Esophagus squamous epithelium (tissue), 5 donors: Measurements from ENCODE around the gene SMLR1. TPM values are rescaled to one million over a fixed set of nuclear protein-coding genes. Genes with fewer than 3 reads are reported as not detected.

Experiments
- DNase-seq: peaks from one replicate; lab custom pipeline; 2025; lab: John Stamatoyannopoulos, UW
- H3K27ac ChIP-seq, 4 donors: fragments of 200-600 bp; sonication (generic); one replicate each; pipeline ENCODE4 v1.5.1; 2016 to 2019; ENCODE audit warnings: mild to moderate bottlenecking in 1 of 4
- H3K27me3 ChIP-seq, 4 donors: fragments of 200-600 bp; sonication (generic); 1 replicate in 3 of 4; 2 replicates in 1 of 4; pipeline versions ENCODE4 v1.5.1 to v1.6.0; 2017 to 2021; ENCODE audit warnings: antibody characterized with exemption in 1 of 4
- H3K36me3 ChIP-seq, 3 donors: fragments of 200-600 bp; sonication (generic); one replicate each; pipeline ENCODE4 v1.5.1; 2016 to 2019
- H3K4me1 ChIP-seq, 3 donors: fragments of 200-600 bp; sonication (generic); one replicate each; pipeline ENCODE4 v1.5.1; 2017 to 2019
- H3K4me3 ChIP-seq, 4 donors: fragments of 200-600 bp; sonication (generic); 1 replicate in 3 of 4; 2 replicates in 1 of 4; pipeline ENCODE4 v1.5.1; 2016 to 2019; ENCODE audit warnings: mild to moderate bottlenecking in 2 of 4, moderate library complexity in 1 of 4
- H3K9me3 ChIP-seq, 3 donors: fragments of 200-600 bp; sonication (generic); one replicate each; pipeline ENCODE4 v1.5.1; 2016 to 2019
- CTCF ChIP-seq, 6 experiments: fragments of 450-650 bp in 4 of 6; fragments of 200-600 bp in 2 of 6; sonication (generic) in 2 of 6; IDR thresholded peaks; one replicate each; pipeline ENCODE4 v1.5.1; 2016 to 2019; ENCODE audit warnings: antibody characterized with exemption in 6 of 6, mild to moderate bottlenecking in 4 of 6, moderate library complexity in 4 of 6
- POLR2A ChIP-seq, 4 donors: fragments of 450-650 bp; IDR thresholded peaks; one replicate each; pipeline ENCODE4 v1.6.1; 2017; ENCODE audit warnings: antibody characterized with exemption in 4 of 4, mild to moderate bottlenecking in 4 of 4, moderate library complexity in 3 of 4
- WGBS, 2 donors: methylation state at CpG; one replicate each; pipeline ENCODE4 v1.1.5; 2018; 5-methylcytosine and 5-hydroxymethylcytosine counted together
- intact Hi-C: fragments of 100-400 bp; cut with DNase I; formaldehyde crosslinking; loops from one replicate; pipeline ENCODE4 v1.15.0; 2022
- total RNA-seq, 4 donors: library from RNA; depleted of rRNA; stranded (reverse); fragments of >200 nt; gene quantifications; one replicate each; pipeline ENCODE4 v1.1.0, GENCODE V29; 2016
- donor health status: DM: yes; HTN: yes; CAD: no.

The SMLR1 gene
- total RNA-seq, 4 donors from 2014 or later = not detected

DNA sequence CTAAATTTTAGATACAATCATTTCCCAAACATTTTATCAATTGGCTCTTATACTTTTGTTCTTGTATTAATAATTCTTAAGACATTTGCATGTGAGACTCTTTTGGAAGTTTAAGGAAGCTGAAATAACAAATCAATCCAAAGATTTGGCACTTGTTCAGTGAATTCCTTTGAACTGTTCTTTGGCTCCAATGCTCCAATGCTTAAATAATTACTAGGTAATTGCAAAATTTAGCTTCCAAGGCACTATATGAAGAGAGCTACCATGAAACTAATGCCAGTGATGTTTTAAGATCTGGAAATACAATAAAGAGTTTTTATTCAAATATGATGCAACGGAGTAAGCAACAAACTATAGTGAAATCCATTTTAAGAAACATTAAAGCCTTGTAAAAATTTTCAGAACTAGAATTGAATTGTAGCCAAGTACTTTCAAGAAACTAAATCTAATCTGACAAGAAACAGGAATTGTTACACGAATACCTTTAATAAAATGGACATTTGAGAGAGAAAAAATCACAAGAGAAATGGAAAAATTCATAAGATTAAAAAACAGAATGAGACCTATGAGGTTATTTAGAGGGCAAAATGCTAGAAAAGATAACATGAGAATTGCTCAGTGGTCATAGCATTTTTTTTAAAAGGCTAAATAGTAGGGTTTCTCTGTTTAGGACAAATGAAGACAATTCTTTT is 43.6 kb upstream of the SMLR1 start:
- no peak overlapping the region for H3K27ac ChIP-seq
- intact Hi-C loops = no loop called here
- no peaks in the 10 kb centered on the region for H3K27me3 ChIP-seq
- H3K4me3 ChIP-seq = no peak overlapping the region
- TF ChIP-seq POLR2A (IDR thresholded peaks at IDR 0.05) (no peak), CTCF (IDR thresholded peaks at IDR 0.05) (no peak)
- H3K4me1 ChIP-seq = peaks cover 0 to 13% (median 0%) of the 10 kb centered on the region in 3 donors
- WGBS, 2 donors = 18 to 37% methylated on average over 2 of the region's 2 CpGs
- H3K9me3 ChIP-seq = no peaks in the 10 kb centered on the region
- H3K36me3 ChIP-seq = no peaks in the 10 kb centered on the region
- no peak for DNase-seq

DNA sequence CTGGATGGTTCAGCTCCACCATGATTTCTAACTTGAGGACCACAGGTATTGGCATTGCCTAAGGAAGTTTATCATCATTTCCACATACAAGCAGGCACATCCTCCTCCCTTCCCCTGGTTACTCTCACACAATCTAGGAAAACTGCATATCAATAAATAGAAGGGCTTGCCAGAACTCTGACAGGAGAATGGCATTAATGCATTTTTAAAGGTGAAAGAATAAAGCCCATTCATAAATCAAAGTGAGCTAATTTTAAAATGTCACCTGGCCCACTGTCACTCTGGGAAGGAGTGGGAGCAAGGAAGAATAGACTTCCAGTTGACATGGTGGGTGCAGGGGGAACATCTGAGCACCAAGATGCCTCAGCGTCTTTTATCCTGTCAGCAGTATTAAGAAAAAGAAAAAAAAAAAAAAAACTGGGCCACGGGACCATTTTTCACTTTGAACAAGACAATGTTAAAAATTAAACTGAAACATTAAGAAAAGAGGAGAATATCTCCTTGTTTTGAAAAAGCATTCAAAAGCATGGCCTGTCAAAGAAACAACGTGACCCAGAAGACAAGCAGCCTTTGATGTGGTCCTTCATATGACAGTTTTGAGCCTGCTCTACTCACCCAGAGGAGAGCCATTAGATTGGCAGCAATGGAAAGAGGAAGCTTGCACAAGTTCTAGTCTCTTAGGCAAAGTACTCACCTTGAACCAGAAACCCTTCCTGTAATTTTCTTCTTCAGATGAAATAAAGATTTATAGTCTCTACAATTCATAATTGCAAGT is 39.3 kb upstream of the SMLR1 start:
- no peak for DNase-seq
- intact Hi-C loops = no loop called here
- no peak overlapping the region for H3K4me3 ChIP-seq
- no peaks in the 10 kb centered on the region for H3K4me1 ChIP-seq
- WGBS, 2 donors = 61 to 84% methylated on average over 3 of the region's 3 CpGs
- no peaks in the 10 kb centered on the region for H3K27me3 ChIP-seq
- no peaks in the 10 kb centered on the region for H3K36me3 ChIP-seq
- no peak overlapping the region for H3K27ac ChIP-seq
- H3K9me3 ChIP-seq = no peaks in the 10 kb centered on the region
- TF ChIP-seq CTCF (IDR thresholded peaks at IDR 0.05) (no peak), POLR2A (IDR thresholded peaks at IDR 0.05) (no peak)

DNA sequence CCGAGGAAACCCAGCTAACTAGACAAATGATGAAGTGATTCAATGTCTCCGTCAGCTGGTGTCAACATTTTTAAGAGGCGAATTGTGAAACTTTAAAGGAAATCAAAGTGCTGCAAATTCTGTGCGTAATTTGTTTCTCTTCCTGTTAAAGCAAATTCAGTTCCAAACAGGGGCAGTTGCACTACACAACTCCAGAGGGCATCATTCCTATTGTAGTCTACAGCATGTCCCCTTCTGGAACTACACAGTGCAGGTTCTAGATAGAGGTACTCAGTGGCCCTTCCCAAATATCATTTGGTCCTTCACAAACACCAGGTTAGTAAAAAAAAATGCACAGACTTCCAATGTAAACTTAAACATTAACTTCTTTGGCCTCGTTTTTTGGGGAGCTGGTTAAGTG is 38.3 kb upstream of the SMLR1 start:
- WGBS, 2 donors = 73 to 76% methylated on average over 5 of the region's 5 CpGs

DNA sequence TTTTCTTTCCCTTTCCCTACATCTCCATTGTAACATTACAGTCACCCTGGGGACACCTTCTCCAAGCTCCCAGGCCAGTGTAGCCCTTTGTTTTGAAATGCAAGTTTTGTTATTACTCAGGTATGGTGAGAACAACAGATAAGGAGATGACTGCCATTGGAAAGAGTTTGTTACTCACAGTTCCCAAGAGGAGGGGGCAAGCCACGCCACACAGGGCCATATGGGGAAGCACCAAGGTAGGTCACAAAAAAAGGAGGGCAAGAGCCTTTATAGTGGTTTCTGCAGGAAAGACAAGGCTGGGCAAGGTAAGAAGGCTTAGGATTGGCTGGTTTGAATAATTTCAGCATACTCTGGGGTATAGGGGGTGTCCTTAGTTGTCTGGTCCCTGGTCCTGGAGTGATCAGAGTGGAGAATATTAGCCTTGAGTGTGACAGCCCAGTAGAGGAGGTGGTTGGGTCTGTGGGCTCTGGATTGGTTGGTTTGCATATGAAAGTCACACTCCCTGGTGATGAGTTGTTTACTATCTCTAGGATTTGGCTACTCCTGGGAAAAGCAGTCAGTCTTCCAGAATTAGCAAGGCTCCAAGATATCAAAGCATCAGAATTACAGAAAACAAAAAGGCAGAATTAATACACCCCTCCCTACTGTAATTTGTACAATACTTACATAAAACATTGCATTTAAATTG is 33.1 kb upstream of the SMLR1 start:
- no peak for TF ChIP-seq POLR2A (IDR thresholded peaks at IDR 0.05)
- Histone ChIP-seq H3K27ac (no peak overlapping the region), H3K27me3 (no peaks in the 10 kb centered on the region), H3K4me1 (no peaks in the 10 kb centered on the region), H3K4me3 (no peak overlapping the region), H3K9me3 (peaks cover 0 to 4% (median 0%) of the 10 kb centered on the region in 3 donors), H3K36me3 (no peaks in the 10 kb centered on the region)
- WGBS, 2 donors = 83 to 88% methylated on average over 1 of the region's 1 CpG
- DNase-seq = no peak
- intact Hi-C loops = no loop called here

More for the DNA sequence above, 38.3 kb upstream of the SMLR1 start:
- no peaks in the 10 kb centered on the region for H3K27me3 ChIP-seq
- H3K4me1 ChIP-seq = no peaks in the 10 kb centered on the region
- no peak overlapping the region for H3K4me3 ChIP-seq
- DNase-seq = no peak
- no peaks in the 10 kb centered on the region for H3K36me3 ChIP-seq
- intact Hi-C loops = no loop called here
- H3K9me3 ChIP-seq = no peaks in the 10 kb centered on the region
- H3K27ac ChIP-seq = no peak overlapping the region
- TF ChIP-seq CTCF (IDR thresholded peaks at IDR 0.05) (no peak), POLR2A (IDR thresholded peaks at IDR 0.05) (no peak)

DNA sequence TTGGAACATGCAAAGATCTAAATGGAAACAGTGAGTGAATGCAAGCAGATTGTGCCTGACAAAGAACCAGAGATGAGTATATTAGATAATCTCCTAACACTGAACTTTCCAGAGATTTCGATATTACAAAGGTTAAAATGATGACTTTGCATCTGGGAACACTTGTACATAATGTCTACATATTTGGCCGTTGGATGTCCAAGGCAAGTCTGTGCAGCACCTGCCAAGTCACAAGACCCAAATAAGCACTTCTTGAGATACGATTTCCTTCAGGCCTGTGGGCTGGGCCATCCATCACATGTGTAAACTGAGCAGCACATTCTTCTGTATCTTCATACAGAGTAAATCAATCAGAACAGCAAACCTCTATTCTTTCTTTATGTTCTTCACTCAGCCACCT is 32.5 kb upstream of the SMLR1 start:
- Histone ChIP-seq H3K4me1 (no peaks in the 10 kb centered on the region), H3K27ac (no peak overlapping the region), H3K36me3 (no peaks in the 10 kb centered on the region), H3K9me3 (peaks cover 0 to 4% (median 0%) of the 10 kb centered on the region in 3 donors), H3K4me3 (no peak overlapping the region), H3K27me3 (no peaks in the 10 kb centered on the region)
- TF ChIP-seq POLR2A (IDR thresholded peaks at IDR 0.05) = no peak
- TF ChIP-seq CTCF (IDR thresholded peaks at IDR 0.05) = no peak
- intact Hi-C loops = no loop called here
- no peak for DNase-seq
- 28% methylated on average over 3 of the region's 3 CpGs for WGBS, 2 donors
